ENCODE measurements around the gene CLK3. TPM values are rescaled to one million over a fixed set of nuclear protein-coding genes. Genes with fewer than 3 reads are reported as not detected.
"Not testable (repeated sequence)": the region's sequence is repeated elsewhere in the genome, so short reads cannot be mapped to it uniquely, and the experiment has no call there.

The CLK3 gene
- total RNA-seq, 2 experiments from 2014 or later: 102 to 103 TPM

GRCh38 chr15:74594455-74594854 is 21.2 kb upstream of the CLK3 start:
- no peaks in the 10 kb centered on the region for H3K27me3 Mint-ChIP-seq
- H3K4me3 Mint-ChIP-seq: no peak overlapping the region
- H3K9me3 Mint-ChIP-seq: no peaks in the 10 kb centered on the region
- H3K36me3 Mint-ChIP-seq: peaks cover 15% of the 10 kb centered on the region
- peaks cover 15% of the 10 kb centered on the region for H3K4me1 Mint-ChIP-seq
- DNase-seq: no peak
- peak overlapping the region; percentile 25 for H3K27ac Mint-ChIP-seq

GRCh38 chr15:74595271-74595670 is 20.4 kb upstream of the CLK3 start:
- peaks cover 18% of the 10 kb centered on the region for H3K4me1 Mint-ChIP-seq
- H3K36me3 Mint-ChIP-seq: peaks cover 15% of the 10 kb centered on the region
- no peak overlapping the region for H3K4me3 Mint-ChIP-seq
- peak overlapping the region; percentile 20 for H3K27ac Mint-ChIP-seq
- DNase-seq: no peak
- H3K9me3 Mint-ChIP-seq: no peaks in the 10 kb centered on the region
- H3K27me3 Mint-ChIP-seq: no peaks in the 10 kb centered on the region

GRCh38 chr15:74596736-74597135 is 18.9 kb upstream of the CLK3 start:
- H3K9me3 Mint-ChIP-seq, DNase-seq, H3K27ac Mint-ChIP-seq, H3K4me3 Mint-ChIP-seq, H3K27me3 Mint-ChIP-seq: not testable (repeated sequence)
- H3K4me1 Mint-ChIP-seq: peaks cover 18% of the 10 kb centered on the region
- H3K36me3 Mint-ChIP-seq: peaks cover 15% of the 10 kb centered on the region

GRCh38 chr15:74597146-74597705 is 18.4 kb upstream of the CLK3 start:
- H3K27me3 Mint-ChIP-seq, DNase-seq, H3K9me3 Mint-ChIP-seq, H3K27ac Mint-ChIP-seq, H3K4me3 Mint-ChIP-seq: not testable (repeated sequence)
- H3K36me3 Mint-ChIP-seq: peaks cover 15% of the 10 kb centered on the region
- peaks cover 18% of the 10 kb centered on the region for H3K4me1 Mint-ChIP-seq

GRCh38 chr15:74598126-74598842 is 17.4 kb upstream of the CLK3 start:
- Mint-ChIP-seq H3K27me3 (no peaks in the 10 kb centered on the region), H3K4me1 (peaks cover 18% of the 10 kb centered on the region), H3K36me3 (peaks cover 15% of the 10 kb centered on the region), H3K27ac (peak overlapping the region; percentile 98), H3K4me3 (peak overlapping the region; percentile 96), H3K9me3 (no peaks in the 10 kb centered on the region)
- DNase-seq: peak; percentile 90

- DNase-seq: no peak
- Mint-ChIP-seq H3K4me1 (peaks cover 18% of the 10 kb centered on the region), H3K27ac (peak overlapping the region; percentile 98), H3K36me3 (peaks cover 11% of the 10 kb centered on the region), H3K27me3 (no peaks in the 10 kb centered on the region), H3K4me3 (peak overlapping the region; percentile 96), H3K9me3 (no peaks in the 10 kb centered on the region)
These were observed 16.5 kb upstream of the CLK3 start for GRCh38 chr15:74599156-74599555.

- Mint-ChIP-seq H3K27ac (no peak overlapping the region), H3K27me3 (no peaks in the 10 kb centered on the region), H3K9me3 (no peaks in the 10 kb centered on the region), H3K4me3 (no peak overlapping the region), H3K36me3 (peaks cover 7% of the 10 kb centered on the region), H3K4me1 (peaks cover 13% of the 10 kb centered on the region)
- no peak for DNase-seq
These were observed 12.4 kb upstream of the CLK3 start for GRCh38 chr15:74603026-74603788.

GRCh38 chr15:74603789-74604705 is 11.6 kb upstream of the CLK3 start:
- DNase-seq: no peak
- no peaks in the 10 kb centered on the region for H3K36me3 Mint-ChIP-seq
- no peaks in the 10 kb centered on the region for H3K27me3 Mint-ChIP-seq
- peaks cover 7% of the 10 kb centered on the region for H3K4me1 Mint-ChIP-seq
- no peak overlapping the region for H3K27ac Mint-ChIP-seq
- no peaks in the 10 kb centered on the region for H3K9me3 Mint-ChIP-seq
- no peak overlapping the region for H3K4me3 Mint-ChIP-seq

- Mint-ChIP-seq H3K36me3 (no peaks in the 10 kb centered on the region), H3K27me3 (no peaks in the 10 kb centered on the region), H3K27ac (no peak overlapping the region), H3K4me1 (peaks cover under 1% of the 10 kb centered on the region), H3K9me3 (no peaks in the 10 kb centered on the region), H3K4me3 (no peak overlapping the region)
- no peak for DNase-seq
These were observed 10.4 kb upstream of the CLK3 start for GRCh38 chr15:74604983-74605794.

- Mint-ChIP-seq H3K4me3 (no peak overlapping the region), H3K36me3 (no peaks in the 10 kb centered on the region), H3K9me3 (no peaks in the 10 kb centered on the region), H3K27me3 (no peaks in the 10 kb centered on the region), H3K4me1 (no peaks in the 10 kb centered on the region), H3K27ac (no peak overlapping the region)
- no peak for DNase-seq
These were observed 9.9 kb upstream of the CLK3 start for GRCh38 chr15:74605795-74606150.

- no peaks in the 10 kb centered on the region for H3K9me3 Mint-ChIP-seq
- no peaks in the 10 kb centered on the region for H3K27me3 Mint-ChIP-seq
- H3K4me1 Mint-ChIP-seq: peaks cover 7% of the 10 kb centered on the region
- H3K27ac Mint-ChIP-seq: no peak overlapping the region
- no peak for DNase-seq
- no peak overlapping the region for H3K4me3 Mint-ChIP-seq
- H3K36me3 Mint-ChIP-seq: no peaks in the 10 kb centered on the region
These were observed 6.8 kb upstream of the CLK3 start for GRCh38 chr15:74608786-74609185.

GRCh38 chr15:74609938-74610301 is 5.7 kb upstream of the CLK3 start:
- DNase-seq: no peak
- H3K4me3 Mint-ChIP-seq: no peak overlapping the region
- H3K9me3 Mint-ChIP-seq: no peaks in the 10 kb centered on the region
- H3K36me3 Mint-ChIP-seq: no peaks in the 10 kb centered on the region
- H3K4me1 Mint-ChIP-seq: peaks cover 12% of the 10 kb centered on the region
- H3K27me3 Mint-ChIP-seq: no peaks in the 10 kb centered on the region
- no peak overlapping the region for H3K27ac Mint-ChIP-seq

- Mint-ChIP-seq H3K36me3 (no peaks in the 10 kb centered on the region), H3K27me3 (no peaks in the 10 kb centered on the region), H3K4me1 (peaks cover 12% of the 10 kb centered on the region), H3K4me3 (no peak overlapping the region), H3K27ac (no peak overlapping the region), H3K9me3 (no peaks in the 10 kb centered on the region)
- DNase-seq: no peak
These were observed 5.2 kb upstream of the CLK3 start for GRCh38 chr15:74610302-74610951.

GRCh38 chr15:74611341-74611740 is 4.3 kb upstream of the CLK3 start:
- H3K4me3 Mint-ChIP-seq: no peak overlapping the region
- peaks cover 1% of the 10 kb centered on the region for H3K36me3 Mint-ChIP-seq
- no peaks in the 10 kb centered on the region for H3K27me3 Mint-ChIP-seq
- H3K9me3 Mint-ChIP-seq: no peaks in the 10 kb centered on the region
- peaks cover 12% of the 10 kb centered on the region for H3K4me1 Mint-ChIP-seq
- H3K27ac Mint-ChIP-seq: no peak overlapping the region
- DNase-seq: no peak
